ENCODE results near the gene ANKRD42.

DNA sequence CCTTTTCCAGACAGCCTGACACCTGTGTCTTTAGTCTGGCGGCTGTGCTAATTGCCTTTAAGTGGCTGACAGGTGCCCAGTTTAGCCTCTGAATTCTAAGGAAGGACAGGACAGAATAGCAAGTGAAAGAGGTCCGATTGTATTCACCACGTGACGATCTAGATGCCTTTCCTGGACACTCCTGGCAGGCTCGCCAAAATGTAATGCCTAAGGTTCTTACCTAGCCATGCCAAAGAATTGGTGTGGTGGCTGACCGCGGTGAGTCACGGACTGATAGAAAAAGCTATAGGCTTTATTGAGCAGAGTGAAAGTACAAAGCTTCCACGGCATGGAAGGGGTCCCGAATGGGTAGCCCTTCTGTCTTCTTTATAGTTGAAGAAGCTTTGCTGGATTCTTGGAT, 26.7 kb downstream of the ANKRD42 start:
- TF ChIP-seq, protein P1, sequence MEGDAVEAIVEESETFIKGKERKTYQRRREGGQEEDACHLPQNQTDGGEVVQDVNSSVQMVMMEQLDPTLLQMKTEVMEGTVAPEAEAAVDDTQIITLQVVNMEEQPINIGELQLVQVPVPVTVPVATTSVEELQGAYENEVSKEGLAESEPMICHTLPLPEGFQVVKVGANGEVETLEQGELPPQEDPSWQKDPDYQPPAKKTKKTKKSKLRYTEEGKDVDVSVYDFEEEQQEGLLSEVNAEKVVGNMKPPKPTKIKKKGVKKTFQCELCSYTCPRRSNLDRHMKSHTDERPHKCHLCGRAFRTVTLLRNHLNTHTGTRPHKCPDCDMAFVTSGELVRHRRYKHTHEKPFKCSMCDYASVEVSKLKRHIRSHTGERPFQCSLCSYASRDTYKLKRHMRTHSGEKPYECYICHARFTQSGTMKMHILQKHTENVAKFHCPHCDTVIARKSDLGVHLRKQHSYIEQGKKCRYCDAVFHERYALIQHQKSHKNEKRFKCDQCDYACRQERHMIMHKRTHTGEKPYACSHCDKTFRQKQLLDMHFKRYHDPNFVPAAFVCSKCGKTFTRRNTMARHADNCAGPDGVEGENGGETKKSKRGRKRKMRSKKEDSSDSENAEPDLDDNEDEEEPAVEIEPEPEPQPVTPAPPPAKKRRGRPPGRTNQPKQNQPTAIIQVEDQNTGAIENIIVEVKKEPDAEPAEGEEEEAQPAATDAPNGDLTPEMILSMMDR (IDR thresholded peaks at IDR 0.05 in 2 of 3, conservative IDR thresholded peaks at IDR 0.05 in 1 of 3; ENCODE audit: insufficient read depth in 2 of 3, low read depth in 1 of 3, low read length in 3 of 3): no peak
- TF ChIP-seq NR1H2 (CRISPR knock-in tag; IDR thresholded peaks at IDR 0.05) (no peak), POLR2A (conservative IDR thresholded peaks at IDR 0.05) (no peak)
